ENCODE measurements around the gene CDH9.

CDH9 gene

GRCh38 chr5:27038476-27038875 lies at the start of gene CDH9:
Gene CDH9, minus strand, starts transcription at chr5:27038586. Its CDS starts 50,253 bp downstream, at chr5:26988333.
- DNase-seq (ENCODE audit: low spot score) = no peak

- no peak for DNase-seq (ENCODE audit: low spot score)
These were observed 49.4 kb upstream of the CDH9 start for GRCh38 chr5:27087747-27088146.

GRCh38 chr5:27083449-27084415 lies 45.3 kb upstream of the CDH9 start:
- no peak for DNase-seq (ENCODE audit: low spot score)

- no peak for DNase-seq (ENCODE audit: low spot score)
These were observed 41.8 kb upstream of the CDH9 start for GRCh38 chr5:27080147-27080546.

GRCh38 chr5:27062451-27062850 lies 24.1 kb upstream of the CDH9 start:
- DNase-seq (ENCODE audit: low spot score) = no peak

- DNase-seq (ENCODE audit: low spot score) = no peak
These were observed 10.1 kb upstream of the CDH9 start for GRCh38 chr5:27048510-27048909.

GRCh38 chr5:27041372-27041771 lies 3.0 kb upstream of the CDH9 start:
- no peak for DNase-seq (ENCODE audit: low spot score)

- no peak for DNase-seq (ENCODE audit: low spot score)
These were observed 3.8 kb downstream of the CDH9 start for GRCh38 chr5:27034565-27034964.

GRCh38 chr5:27026801-27027200 lies 11.6 kb downstream of the CDH9 start:
- DNase-seq (ENCODE audit: low spot score) = no peak

GRCh38 chr5:27026063-27026462 lies 12.3 kb downstream of the CDH9 start:
- no peak for DNase-seq (ENCODE audit: low spot score)

- no peak for DNase-seq (ENCODE audit: low spot score)
These were observed 16.9 kb downstream of the CDH9 start for GRCh38 chr5:27021471-27021870.

GRCh38 chr5:27020973-27021372 lies 17.4 kb downstream of the CDH9 start:
- DNase-seq (ENCODE audit: low spot score) = peak; percentile 4

GRCh38 chr5:27015758-27016157 lies 22.6 kb downstream of the CDH9 start:
- DNase-seq (ENCODE audit: low spot score) = no peak

- DNase-seq (ENCODE audit: low spot score) = no peak
These were observed 27.1 kb downstream of the CDH9 start for GRCh38 chr5:27011274-27011673.

- DNase-seq (ENCODE audit: low spot score) = no peak
These were observed 27.7 kb downstream of the CDH9 start for GRCh38 chr5:27010646-27011045.

GRCh38 chr5:27009540-27009915 lies 28.9 kb downstream of the CDH9 start:
- no peak for DNase-seq (ENCODE audit: low spot score)

- DNase-seq (ENCODE audit: low spot score) = no peak
These were observed 29.5 kb downstream of the CDH9 start for GRCh38 chr5:27008604-27009539.

GRCh38 chr5:27007121-27007520 lies 31.3 kb downstream of the CDH9 start:
- DNase-seq (ENCODE audit: low spot score) = no peak

GRCh38 chr5:26986985-26987384 lies 51.4 kb downstream of the CDH9 start:
- no peak for DNase-seq (ENCODE audit: low spot score)

GRCh38 chr5:26981750-26982149 lies 56.6 kb downstream of the CDH9 start:
- no peak for DNase-seq (ENCODE audit: low spot score)

- DNase-seq (ENCODE audit: low spot score) = no peak
These were observed 79.1 kb downstream of the CDH9 start for GRCh38 chr5:26959290-26959689.

GRCh38 chr5:26955161-26955560 lies 83.2 kb downstream of the CDH9 start:
- no peak for DNase-seq (ENCODE audit: low spot score)

GRCh38 chr5:26948921-26949320 lies 89.5 kb downstream of the CDH9 start:
- no peak for DNase-seq (ENCODE audit: low spot score)
